NCI-H1092 treated with DMSO at 0.1 percent for 48 hours (cell line): ENCODE data around the gene TNFRSF21.
"Not testable (repeated sequence)": the region's sequence is repeated elsewhere in the genome, so short reads cannot be mapped to it uniquely, and the experiment has no call there.

Source experiments
- DNase-seq: peaks from one replicate; lab custom pipeline; 2025; lab: John Stamatoyannopoulos, UW

TNFRSF21 gene, protein sequence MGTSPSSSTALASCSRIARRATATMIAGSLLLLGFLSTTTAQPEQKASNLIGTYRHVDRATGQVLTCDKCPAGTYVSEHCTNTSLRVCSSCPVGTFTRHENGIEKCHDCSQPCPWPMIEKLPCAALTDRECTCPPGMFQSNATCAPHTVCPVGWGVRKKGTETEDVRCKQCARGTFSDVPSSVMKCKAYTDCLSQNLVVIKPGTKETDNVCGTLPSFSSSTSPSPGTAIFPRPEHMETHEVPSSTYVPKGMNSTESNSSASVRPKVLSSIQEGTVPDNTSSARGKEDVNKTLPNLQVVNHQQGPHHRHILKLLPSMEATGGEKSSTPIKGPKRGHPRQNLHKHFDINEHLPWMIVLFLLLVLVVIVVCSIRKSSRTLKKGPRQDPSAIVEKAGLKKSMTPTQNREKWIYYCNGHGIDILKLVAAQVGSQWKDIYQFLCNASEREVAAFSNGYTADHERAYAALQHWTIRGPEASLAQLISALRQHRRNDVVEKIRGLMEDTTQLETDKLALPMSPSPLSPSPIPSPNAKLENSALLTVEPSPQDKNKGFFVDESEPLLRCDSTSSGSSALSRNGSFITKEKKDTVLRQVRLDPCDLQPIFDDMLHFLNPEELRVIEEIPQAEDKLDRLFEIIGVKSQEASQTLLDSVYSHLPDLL

DNA sequence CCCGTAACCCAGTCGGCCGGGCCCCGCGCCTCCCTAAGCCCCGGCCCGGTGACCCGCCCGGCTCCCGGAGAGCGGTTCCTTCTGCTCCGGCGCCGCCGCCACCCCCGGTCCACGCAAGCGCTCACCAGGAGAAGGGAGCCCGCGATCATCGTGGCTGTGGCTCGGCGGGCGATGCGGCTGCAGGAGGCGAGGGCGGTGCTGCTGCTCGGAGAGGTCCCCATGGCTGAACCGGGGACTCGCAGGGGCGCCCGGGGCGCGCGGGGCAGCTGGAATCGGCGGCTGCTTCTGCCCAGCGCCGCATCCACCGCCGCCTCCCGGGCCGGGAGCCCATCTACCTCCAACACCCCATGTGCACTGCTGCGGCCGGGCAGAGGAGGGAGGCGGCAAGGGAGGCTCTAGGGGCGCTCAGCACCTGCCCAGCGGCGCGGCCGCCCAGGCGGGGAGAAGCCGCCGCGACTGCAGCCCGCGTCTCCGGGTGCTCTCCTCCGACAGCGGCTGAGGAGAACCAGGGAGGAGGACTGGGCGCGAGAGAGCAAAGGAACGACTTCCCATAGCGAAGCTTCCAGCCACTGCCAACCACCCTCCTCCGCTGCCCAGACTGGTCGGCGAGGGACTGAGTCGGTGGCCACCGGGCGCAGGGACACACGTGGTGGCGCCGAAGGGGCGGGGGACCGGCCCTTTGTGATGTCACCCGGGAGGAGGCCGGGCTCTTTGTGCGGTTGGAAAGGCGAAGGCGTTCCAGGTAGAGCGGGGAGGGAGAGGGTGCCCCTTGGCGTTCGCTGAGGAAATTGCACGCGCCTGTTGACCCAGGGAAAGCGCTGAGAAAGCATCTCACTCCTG, at the start of gene TNFRSF21:
Gene TNFRSF21 (minus strand): TSS at position 615 of the 840 bp plus-strand sequence. CDS start 394 bp downstream, at position 221.
- DNase-seq: peak; percentile 92

DNA sequence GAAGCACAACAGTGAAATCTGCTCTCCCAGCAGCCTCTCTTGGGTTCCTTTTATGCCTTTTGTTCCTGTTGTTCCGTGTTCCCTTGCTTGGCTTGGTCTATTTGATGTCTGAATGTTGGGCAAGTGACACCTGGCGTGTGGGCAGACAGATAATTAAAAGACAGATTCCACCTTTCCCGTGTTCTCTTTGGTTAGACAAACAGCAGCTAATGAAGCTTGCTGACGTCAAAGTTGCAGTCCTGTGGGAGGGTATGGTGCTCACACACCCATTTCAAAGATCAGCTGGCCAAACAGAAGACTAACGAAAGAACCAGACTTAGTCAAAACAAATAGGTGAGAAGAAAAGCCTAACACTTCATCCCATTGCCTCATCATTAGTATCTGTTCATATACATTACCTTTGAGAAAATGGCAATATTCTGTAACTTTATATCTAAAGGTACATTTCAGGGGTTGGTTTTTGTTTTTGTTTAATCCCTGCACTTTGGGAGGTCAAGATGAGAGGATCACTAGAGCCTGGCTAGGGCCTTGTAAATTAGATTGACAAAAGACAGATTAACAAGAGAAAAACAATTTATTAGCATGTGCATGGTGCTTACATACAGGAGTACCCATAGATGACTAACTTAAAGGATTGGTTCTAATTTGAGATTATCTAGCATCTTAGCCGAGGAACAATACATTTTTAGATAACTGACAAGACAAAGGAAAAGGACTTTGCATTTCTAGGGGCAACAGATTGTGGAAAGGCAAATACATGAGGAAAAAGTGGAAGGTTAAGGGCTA, 48.9 kb upstream of the TNFRSF21 start:
- DNase-seq: no peak

GRCh38 chr6:47357827-47358226, 48.1 kb upstream of the TNFRSF21 start:
- DNase-seq: no peak

DNA sequence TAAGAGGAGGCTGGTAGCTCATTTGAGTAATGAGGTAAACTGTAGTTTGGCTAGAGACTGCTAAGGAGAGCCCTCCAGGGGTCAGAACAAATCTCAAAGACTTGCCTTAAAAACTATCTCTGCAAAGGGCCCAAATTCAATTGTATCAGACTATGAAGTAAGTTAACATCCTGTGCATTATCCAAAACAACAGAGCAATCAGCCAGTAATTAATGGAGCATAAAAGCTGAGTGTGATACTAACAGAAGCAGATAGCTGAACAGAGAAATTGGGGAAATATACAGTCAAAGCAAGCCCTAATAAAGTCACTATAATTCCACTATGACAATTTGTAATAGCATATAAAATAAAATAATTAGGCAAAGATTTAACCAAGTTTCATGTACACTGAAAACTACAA, 45.8 kb upstream of the TNFRSF21 start:
- no peak for DNase-seq

DNA sequence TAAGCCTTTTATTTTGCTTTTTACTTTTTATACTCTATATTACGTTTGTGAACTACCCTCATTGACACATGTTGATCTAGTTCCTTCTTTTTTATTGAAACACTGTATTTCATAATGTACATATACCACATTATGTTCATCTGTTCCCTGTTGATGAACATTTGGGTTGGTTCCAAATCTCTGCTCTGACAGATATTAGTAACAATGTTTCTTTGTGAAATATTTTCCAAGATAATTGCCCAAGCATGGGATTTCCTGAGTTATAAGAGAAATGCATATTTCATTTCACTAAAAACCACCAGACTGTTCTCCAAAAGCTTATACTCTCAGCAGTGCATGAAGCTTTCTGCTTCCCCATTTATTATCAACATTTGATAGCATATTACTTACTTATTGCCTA, 44.2 kb upstream of the TNFRSF21 start:
- no peak for DNase-seq

- DNase-seq: no peak
Measured at GRCh38 chr6:47352966-47353365, 43.3 kb upstream of the TNFRSF21 start.

- no peak for DNase-seq
Measured at GRCh38 chr6:47352194-47352920, 42.7 kb upstream of the TNFRSF21 start.

GRCh38 chr6:47351621-47352020, 41.9 kb upstream of the TNFRSF21 start:
- no peak for DNase-seq

DNA sequence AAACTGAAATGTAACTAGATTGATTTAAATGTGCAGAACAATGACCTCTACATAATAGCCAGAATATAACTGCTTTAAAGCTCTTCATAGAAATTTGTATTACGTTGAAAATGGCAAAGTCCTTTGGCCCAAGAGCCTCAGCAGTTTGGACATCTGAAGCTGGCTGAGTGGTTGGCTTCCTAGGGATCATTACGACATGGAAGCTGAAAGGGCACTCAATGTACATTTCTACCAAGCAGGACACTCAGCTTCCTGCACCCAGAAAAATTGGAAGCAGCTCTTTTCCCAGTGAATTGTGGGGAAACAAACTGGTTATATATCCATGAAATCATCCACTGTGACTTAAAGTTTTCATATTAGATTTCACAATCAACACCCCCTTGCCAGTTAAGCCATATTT, 40.2 kb upstream of the TNFRSF21 start:
- DNase-seq: no peak

- DNase-seq: no peak
Measured at GRCh38 chr6:47348316-47348863, 38.7 kb upstream of the TNFRSF21 start.

GRCh38 chr6:47345761-47346160, 36.1 kb upstream of the TNFRSF21 start:
- DNase-seq: no peak

- peak; percentile 3 for DNase-seq
Measured at GRCh38 chr6:47344022-47344421, 34.3 kb upstream of the TNFRSF21 start.

DNA sequence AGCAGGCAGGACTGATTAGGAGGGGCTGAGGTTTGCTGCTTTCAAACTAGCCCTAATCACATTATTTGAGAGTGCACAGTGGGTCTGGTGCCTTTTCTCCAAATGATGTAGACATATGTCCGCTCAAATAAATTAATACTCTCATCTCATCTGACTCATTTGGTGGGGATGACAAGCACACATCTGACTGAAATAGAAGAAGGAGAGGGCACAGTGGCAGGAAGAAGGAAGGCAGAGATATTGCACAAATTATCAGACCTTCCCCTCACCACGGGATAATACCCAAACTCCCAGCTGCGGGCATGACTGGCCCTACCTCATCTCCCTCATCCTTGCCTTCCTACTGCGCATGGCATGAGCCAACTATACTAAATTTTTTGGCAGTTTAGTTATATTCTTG, 33.9 kb upstream of the TNFRSF21 start:
- DNase-seq: no peak

DNA sequence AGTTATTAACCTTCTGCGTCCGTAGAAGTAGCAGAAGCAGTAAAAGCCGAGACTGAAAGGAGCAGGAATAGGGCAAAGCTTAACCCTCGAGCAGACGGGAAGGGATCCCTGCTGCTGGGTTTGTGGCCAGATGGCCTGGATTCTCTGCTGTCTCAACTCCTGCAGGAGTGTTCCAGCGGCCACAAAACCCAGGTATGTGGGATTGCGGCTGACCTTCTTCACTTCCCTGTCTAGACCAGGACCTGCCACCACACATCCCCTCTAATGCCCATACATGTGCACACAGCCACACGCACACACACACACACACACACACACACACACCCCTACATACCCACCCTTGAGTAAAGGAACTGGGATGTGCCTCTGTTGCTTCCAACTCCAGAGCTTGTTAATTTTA, 33.1 kb upstream of the TNFRSF21 start:
- no peak for DNase-seq

DNA sequence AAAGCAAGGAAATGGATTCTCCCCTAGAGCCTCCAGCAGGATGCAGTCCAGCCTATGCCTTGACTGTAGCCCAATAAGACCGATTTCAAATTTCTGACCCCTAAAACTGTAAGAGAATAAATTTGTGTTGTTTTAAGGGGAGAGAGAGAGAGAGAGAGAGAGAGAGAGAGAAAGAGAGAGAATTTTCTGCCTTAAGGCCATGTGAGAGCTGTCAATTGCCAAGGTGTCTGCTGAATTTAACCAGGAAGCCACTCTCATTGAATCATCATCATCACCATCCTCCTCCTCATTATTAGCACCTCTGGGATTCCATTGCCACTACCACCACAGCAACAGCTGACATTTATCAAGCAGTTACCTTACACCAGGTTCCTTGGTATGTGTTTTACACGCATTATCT, 27.8 kb upstream of the TNFRSF21 start:
- no peak for DNase-seq

GRCh38 chr6:47336334-47336733, 26.6 kb upstream of the TNFRSF21 start:
- DNase-seq: no peak

DNA sequence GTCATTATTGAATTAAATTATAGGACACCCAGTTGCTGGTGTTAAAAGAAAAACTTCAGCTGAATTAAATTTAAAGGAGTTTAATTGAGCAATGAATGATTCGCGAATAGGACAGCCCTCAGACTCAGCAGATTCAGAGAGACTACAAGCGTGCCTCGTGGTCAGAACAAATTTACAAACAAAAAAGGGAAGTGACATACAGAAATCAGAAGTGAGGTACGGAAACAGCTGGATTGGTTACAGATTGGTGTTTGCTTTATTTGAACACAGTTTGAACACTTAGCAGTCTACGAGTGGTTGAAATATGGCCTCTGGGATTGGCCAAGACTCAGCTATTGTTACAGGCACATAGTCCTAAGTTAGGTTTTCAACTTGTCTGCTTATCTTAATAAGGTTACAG, 25.8 kb upstream of the TNFRSF21 start:
- no peak for DNase-seq

DNA sequence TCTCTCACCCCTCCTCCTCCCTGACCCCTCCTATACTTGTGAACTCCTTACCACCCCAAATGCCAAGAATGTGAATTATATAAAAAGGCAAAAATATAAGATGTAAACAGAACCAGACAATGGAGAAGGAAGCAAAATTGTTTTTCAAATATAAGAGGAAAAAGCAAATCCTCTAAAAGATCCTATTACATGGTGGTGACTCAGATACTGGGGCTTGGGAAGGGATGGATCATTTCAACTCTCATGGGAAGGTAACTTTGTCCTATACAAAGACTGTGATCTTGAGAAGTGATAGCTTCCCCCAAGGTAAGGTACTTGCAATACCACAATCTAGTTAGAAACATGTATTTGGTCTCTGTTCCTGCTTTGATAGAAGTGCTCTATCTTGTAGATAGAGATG, 24.6 kb upstream of the TNFRSF21 start:
- no peak for DNase-seq

GRCh38 chr6:47328606-47329005, 18.9 kb upstream of the TNFRSF21 start:
- DNase-seq: not testable (repeated sequence)

- not testable (repeated sequence) for DNase-seq
Measured at GRCh38 chr6:47328139-47328538, 18.4 kb upstream of the TNFRSF21 start.

GRCh38 chr6:47323887-47324286, 14.2 kb upstream of the TNFRSF21 start:
- DNase-seq: no peak
